Spleen (tissue), 11 donors: ENCODE measurements around the gene ATP2B2. TPM values are rescaled to one million over a fixed set of nuclear protein-coding genes. Genes with fewer than 3 reads are reported as not detected.
A peak's percentile ranks its signal among the peaks of the same experiment; 100 is the strongest.

Experiments
- DNase-seq: peaks from one replicate; pipeline ENCODE4 v3.0.0-alpha.2; 2020
- H3K27ac ChIP-seq, 8 donors: fragments of 200-600 bp; sonication (generic) in 7 of 8; 1 replicate in 4 of 8; 2 replicates in 4 of 8; pipeline versions ENCODE4 v1.5.0 to v1.8.0; 2016 to 2021; ENCODE audit warnings: inconsistent platforms in 4 of 8, mild to moderate bottlenecking in 4 of 8, moderate library complexity in 1 of 8
- H3K27me3 ChIP-seq, 7 donors: fragments of 200-600 bp; sonication (generic) in 6 of 7; replicated peaks in 1 of 7; 1 replicate in 4 of 7; 2 replicates in 3 of 7; pipeline versions ENCODE4 v1.5.0 to v1.8.0; 2016 to 2021; ENCODE audit warnings: inconsistent platforms in 3 of 7, mild to moderate bottlenecking in 1 of 7
- H3K36me3 ChIP-seq, 6 donors: fragments of 200-600 bp; sonication (generic) in 5 of 6; 1 replicate in 4 of 6; 2 replicates in 2 of 6; pipeline versions ENCODE4 v1.5.0 to v1.8.0; 2016 to 2021; ENCODE audit warnings: inconsistent platforms in 2 of 6
- H3K4me1 ChIP-seq, 6 donors: fragments of 200-600 bp; sonication (generic) in 5 of 6; 1 replicate in 3 of 6; 2 replicates in 3 of 6; pipeline versions ENCODE4 v1.5.0 to v1.8.0; 2016 to 2021; ENCODE audit warnings: inconsistent platforms in 3 of 6
- H3K4me3 ChIP-seq, 8 donors: fragments of 200-600 bp; sonication (generic) in 7 of 8; 1 replicate in 4 of 8; 2 replicates in 4 of 8; pipeline versions ENCODE4 v1.5.0 to v1.8.0; 2016 to 2021; ENCODE audit warnings: inconsistent platforms in 4 of 8, mild to moderate bottlenecking in 4 of 8, moderate library complexity in 2 of 8
- H3K9me3 ChIP-seq, 8 donors: fragments of 200-600 bp; sonication (generic) in 7 of 8; 1 replicate in 4 of 8; 2 replicates in 4 of 8; pipeline versions ENCODE4 v1.5.0 to v1.8.0; 2016 to 2021; ENCODE audit warnings: inconsistent platforms in 4 of 8
- POLR2A ChIP-seq, 3 donors: fragments of 450-650 bp; IDR thresholded peaks; one replicate each; pipeline ENCODE4 v1.5.1; 2017; ENCODE audit warnings: antibody characterized with exemption in 3 of 3, mild to moderate bottlenecking in 1 of 3
- POLR2AphosphoS5 ChIP-seq, 3 donors: sonication (generic); formaldehyde crosslinking; IDR thresholded peaks; one replicate each; pipeline ENCODE4 v1.5.1; 2017; ENCODE audit warnings: antibody characterized with exemption in 3 of 3
- WGBS, 5 donors: extraction: QIAGEN DNeasy Blood & Tissue Kit in 3 of 5; methylation state at CpG; one replicate each; pipeline versions ENCODE4 v1.1.5 to v1.1.7; 2013 to 2018; 5-methylcytosine and 5-hydroxymethylcytosine counted together
- intact Hi-C: fragments of 100-400 bp; cut with DNase I; formaldehyde crosslinking; loops from one replicate; pipeline ENCODE4 v1.15.0; 2023; ENCODE audit warnings: low total_unique reads
- polyA plus RNA-seq, 3 donors: library from polyadenylated mRNA; stranded (reverse); fragments of 200-250 nt; gene quantifications; one replicate each; pipeline ENCODE4 v1.2.1, GENCODE V29; 2013
- total RNA-seq, 7 donors: library from RNA; depleted of rRNA in 3 of 7; stranded (reverse); fragments of >200 nt in 3 of 7; fragmentation: NEBNext Ultra II Directional in 4 of 7; extraction: Animal tissue kit (Norgen Biotek cat#: 25700) in 4 of 7; gene quantifications; one replicate each; pipeline versions ENCODE4 v1.1.0 to v1.2.1, GENCODE V29; 2016 to 2021
- TF ChIP-seq, protein P1 (sequence below), 11 experiments: fragments of 200-600 bp in 7 of 11; fragments of 450-650 bp in 4 of 11; sonication (generic) in 4 of 11; IDR thresholded peaks in 8 of 11; conservative IDR thresholded peaks in 3 of 11; 1 replicate in 7 of 11; 2 replicates in 4 of 11; pipeline versions ENCODE4 v1.4.0 to v1.8.0; 2016 to 2021; ENCODE audit warnings: antibody characterized with exemption in 11 of 11, inconsistent platforms in 4 of 11, mild to moderate bottlenecking in 1 of 11
- donor health status: healthy with polysubstance abuse.
- donor health status: DM: no; HTN: no; CAD: no; lungs with moderate emphysema.
- donor health status: DM: no; HTN: no; CAD: no.
- donor health status: Bipolar disorder and iron deficiency.
- donor health status: healthy.
- donor health status: DM: no; HTN: no; CAD: no.
- donor health status: DM: yes; HTN: yes; CAD: no.

Gene ATP2B2
- total and polyA plus RNA-seq, 10 donors = 0.02 to 1.5 (median 0.24) TPM; not detected in 2

DNA sequence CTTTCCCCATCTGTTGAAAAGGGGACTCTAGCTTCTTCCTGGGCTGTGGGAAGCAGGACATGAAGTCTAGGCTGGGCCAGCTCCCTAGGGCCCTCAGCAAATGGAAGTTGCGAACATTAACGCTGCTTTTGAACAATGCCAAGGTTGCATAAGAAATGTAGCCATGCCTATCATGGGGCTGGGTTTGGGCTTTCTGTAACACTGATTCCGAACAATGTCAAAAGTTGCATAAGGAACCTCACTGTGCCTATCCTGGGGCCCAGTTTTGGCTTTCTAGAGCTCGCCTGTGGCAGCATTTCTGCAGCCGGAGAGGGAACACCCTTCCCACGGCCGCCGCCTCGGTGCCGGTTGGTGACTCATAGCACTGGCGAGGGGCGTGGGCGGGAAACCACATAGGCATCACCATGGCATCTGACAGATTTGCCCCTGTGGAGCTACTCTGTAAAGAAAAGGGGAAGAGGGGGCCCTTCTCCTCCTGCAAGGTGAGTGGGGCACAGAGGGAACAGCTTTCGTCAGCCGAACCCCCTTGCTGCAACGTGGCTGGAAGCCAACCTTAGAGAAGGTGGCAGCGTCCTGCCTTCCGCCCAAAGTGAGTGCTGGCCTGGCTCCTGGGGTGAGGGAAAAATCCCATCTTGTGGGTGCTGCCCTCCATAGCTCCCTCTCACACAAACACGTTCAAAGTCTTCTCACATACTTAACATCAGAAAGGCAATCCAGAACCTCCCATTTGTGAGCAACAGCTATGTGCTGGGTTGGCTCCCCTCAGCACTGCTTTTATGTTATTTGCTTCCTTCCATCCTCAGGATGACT, 46.6 kb upstream of the ATP2B2 start:
- Histone ChIP-seq H3K9me3 (no peaks in the 10 kb centered on the region), H3K27ac (peak overlapping the region in 1 of 8 donors; percentile 24), H3K36me3 (no peaks in the 10 kb centered on the region), H3K27me3 (peaks cover 0 to 2% (median 0%) of the 10 kb centered on the region in 7 donors), H3K4me1 (peaks cover 0 to 18% (median 12%) of the 10 kb centered on the region in 6 donors), H3K4me3 (no peak overlapping the region)
- intact Hi-C loops = no loop called here
- 20 to 69% (median 49%) methylated on average over 19 of the region's 19 CpGs for WGBS, 5 donors
- DNase-seq = no peak
- TF ChIP-seq POLR2AphosphoS5 (IDR thresholded peaks at IDR 0.05) (no peak), POLR2A (IDR thresholded peaks at IDR 0.05) (no peak)
- TF ChIP-seq, protein P1, sequence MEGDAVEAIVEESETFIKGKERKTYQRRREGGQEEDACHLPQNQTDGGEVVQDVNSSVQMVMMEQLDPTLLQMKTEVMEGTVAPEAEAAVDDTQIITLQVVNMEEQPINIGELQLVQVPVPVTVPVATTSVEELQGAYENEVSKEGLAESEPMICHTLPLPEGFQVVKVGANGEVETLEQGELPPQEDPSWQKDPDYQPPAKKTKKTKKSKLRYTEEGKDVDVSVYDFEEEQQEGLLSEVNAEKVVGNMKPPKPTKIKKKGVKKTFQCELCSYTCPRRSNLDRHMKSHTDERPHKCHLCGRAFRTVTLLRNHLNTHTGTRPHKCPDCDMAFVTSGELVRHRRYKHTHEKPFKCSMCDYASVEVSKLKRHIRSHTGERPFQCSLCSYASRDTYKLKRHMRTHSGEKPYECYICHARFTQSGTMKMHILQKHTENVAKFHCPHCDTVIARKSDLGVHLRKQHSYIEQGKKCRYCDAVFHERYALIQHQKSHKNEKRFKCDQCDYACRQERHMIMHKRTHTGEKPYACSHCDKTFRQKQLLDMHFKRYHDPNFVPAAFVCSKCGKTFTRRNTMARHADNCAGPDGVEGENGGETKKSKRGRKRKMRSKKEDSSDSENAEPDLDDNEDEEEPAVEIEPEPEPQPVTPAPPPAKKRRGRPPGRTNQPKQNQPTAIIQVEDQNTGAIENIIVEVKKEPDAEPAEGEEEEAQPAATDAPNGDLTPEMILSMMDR (IDR thresholded peaks at IDR 0.05 in 8 of 11, conservative IDR thresholded peaks at IDR 0.05 in 3 of 11) = no peak

DNA sequence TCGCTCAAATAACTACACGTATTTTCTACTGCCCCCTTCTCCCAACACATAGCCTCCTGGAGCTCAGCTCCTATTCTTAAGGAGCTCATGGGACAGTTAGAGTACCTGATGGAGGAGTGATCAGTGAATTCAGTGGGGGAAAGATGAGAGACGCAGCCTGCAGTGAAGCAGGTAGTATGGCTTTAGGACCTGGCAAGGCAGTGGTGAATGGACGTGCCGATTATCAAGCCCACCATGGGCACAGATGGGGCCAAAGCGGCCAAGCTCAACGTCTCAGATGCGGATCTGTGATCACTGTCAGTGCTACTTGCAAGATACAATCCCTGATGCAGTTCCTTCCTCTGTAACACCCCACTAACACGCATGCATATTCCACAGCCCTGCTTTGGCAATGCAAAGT, 45.8 kb upstream of the ATP2B2 start:
- no peak for DNase-seq

DNA sequence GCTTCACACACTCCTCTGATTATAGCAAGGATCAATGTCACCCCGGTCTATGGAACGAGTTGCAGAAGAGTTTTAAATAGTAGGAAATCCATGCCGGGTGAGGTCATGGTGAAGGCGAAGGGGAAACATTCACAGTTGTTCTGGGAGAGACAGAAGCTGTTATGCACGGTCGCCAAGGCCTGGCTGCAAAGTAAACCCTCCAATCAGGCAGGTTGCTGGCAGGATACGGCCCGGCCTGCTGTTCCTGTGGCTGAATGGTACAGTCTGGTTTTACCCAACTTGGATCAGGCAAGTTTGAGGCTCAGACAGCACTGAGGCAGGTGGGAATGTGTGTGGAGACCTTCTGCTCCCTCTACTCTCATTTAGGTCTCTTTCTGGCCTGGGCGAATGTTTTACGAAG, 45.3 kb upstream of the ATP2B2 start:
- Histone ChIP-seq H3K36me3 (no peaks in the 10 kb centered on the region), H3K27ac (no peak overlapping the region), H3K4me3 (no peak overlapping the region), H3K9me3 (no peaks in the 10 kb centered on the region), H3K4me1 (peaks cover 0 to 18% (median 12%) of the 10 kb centered on the region in 6 donors), H3K27me3 (peaks cover 0 to 16% (median 0%) of the 10 kb centered on the region in 7 donors)
- DNase-seq = no peak
- TF ChIP-seq, protein P1 (IDR thresholded peaks at IDR 0.05 in 8 of 11, conservative IDR thresholded peaks at IDR 0.05 in 3 of 11) = no peak
- TF ChIP-seq POLR2AphosphoS5 (IDR thresholded peaks at IDR 0.05) (no peak), POLR2A (IDR thresholded peaks at IDR 0.05) (no peak)
- intact Hi-C loops = no loop called here
- WGBS, 5 donors = 66 to 72% (median 71%) methylated on average over 10 of the region's 10 CpGs

More for the DNA sequence above, 45.8 kb upstream of the ATP2B2 start:
- Histone ChIP-seq H3K4me3 (no peak overlapping the region), H3K36me3 (no peaks in the 10 kb centered on the region), H3K4me1 (peaks cover 0 to 18% (median 12%) of the 10 kb centered on the region in 6 donors), H3K27me3 (peaks cover 0 to 11% (median 0%) of the 10 kb centered on the region in 7 donors), H3K9me3 (no peaks in the 10 kb centered on the region), H3K27ac (no peak overlapping the region)
- WGBS, 5 donors = 81 to 87% (median 86%) methylated on average over 9 of the region's 9 CpGs
- intact Hi-C loops = no loop called here
- TF ChIP-seq, protein P1 (IDR thresholded peaks at IDR 0.05 in 8 of 11, conservative IDR thresholded peaks at IDR 0.05 in 3 of 11) = no peak

DNA sequence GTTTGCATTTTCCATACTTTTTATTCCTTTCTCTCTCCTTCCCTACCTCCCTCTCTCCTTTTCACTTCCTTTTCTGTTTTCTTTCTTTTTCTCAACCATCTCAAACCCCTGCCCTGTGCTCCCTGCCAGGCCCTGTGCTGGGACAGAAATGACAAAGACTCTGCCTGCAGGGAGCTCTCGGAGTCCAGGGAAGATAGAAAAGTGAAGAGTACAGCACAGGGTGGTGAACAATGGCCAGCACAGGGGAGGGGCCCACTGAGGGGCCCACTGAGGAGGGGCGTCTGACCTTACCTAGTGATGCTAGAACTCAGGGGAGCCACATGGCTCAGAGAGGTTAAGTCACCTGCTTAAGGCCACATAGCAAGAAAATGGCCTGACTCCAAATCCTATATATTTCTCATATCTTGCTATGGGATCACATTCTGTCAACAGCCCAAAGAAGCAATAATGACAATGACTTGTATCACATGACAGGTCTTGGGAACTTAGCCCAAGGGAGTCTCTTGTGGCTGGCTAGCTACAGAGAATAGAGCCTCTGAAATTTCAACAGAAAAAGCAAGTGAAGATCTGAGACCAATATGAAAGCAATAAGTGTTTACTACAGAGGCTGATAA, 44.3 kb upstream of the ATP2B2 start:
- H3K9me3 ChIP-seq = no peaks in the 10 kb centered on the region
- 86 to 88% (median 87%) methylated on average over 2 of the region's 2 CpGs for WGBS, 5 donors
- peaks cover 0 to 16% (median 0%) of the 10 kb centered on the region in 7 donors for H3K27me3 ChIP-seq
- H3K27ac ChIP-seq = no peak overlapping the region
- no peaks in the 10 kb centered on the region for H3K36me3 ChIP-seq
- intact Hi-C loops = no loop called here
- no peak overlapping the region for H3K4me3 ChIP-seq
- peaks cover 0 to 18% (median 12%) of the 10 kb centered on the region in 6 donors for H3K4me1 ChIP-seq
- no peak for TF ChIP-seq POLR2A (IDR thresholded peaks at IDR 0.05)
- DNase-seq = no peak
